CD4-positive, CD25-positive, alpha-beta regulatory T cell (primary cell): ENCODE data around the gene CSNK1E. TPM values are rescaled to one million over a fixed set of nuclear protein-coding genes. Genes with fewer than 3 reads are reported as not detected.

Source experiments
- ATAC-seq, 2 donors: fragments of 150-1000 bp; cut with Tn5 transposase; one replicate each; pipeline ENCODE4 v1.10.0; 2021; ENCODE audit warnings: low read depth in 2 of 2, moderate number of reproducible peaks in 2 of 2, moderate library complexity in 1 of 2
- DNase-seq, 3 donors: peaks; one replicate each; pipeline versions ENCODE4 v3.0.0 to v3.0.0-alpha.2; 2012 to 2022; ENCODE audit warnings: mixed read lengths in 1 of 3
- H3K27ac ChIP-seq: one replicate; pipeline ENCODE4 v1.7.0; 2013; ENCODE audit warnings: mild to moderate bottlenecking, low read length; ENCODE audit not compliant: insufficient read depth, poor library complexity, severe bottlenecking
- H3K27me3 ChIP-seq: one replicate; pipeline ENCODE4 v1.7.0; 2013; ENCODE audit warnings: low read length; ENCODE audit not compliant: control insufficient read depth, insufficient read depth
- H3K36me3 ChIP-seq: one replicate; pipeline ENCODE4 v1.7.0; 2013; ENCODE audit warnings: mild to moderate bottlenecking, low read length, moderate library complexity; ENCODE audit not compliant: control insufficient read depth, insufficient read depth
- H3K4me1 ChIP-seq: 2 replicates; pipeline ENCODE4 v1.7.0; 2013; ENCODE audit warnings: mild to moderate bottlenecking, low read length; ENCODE audit not compliant: insufficient read depth, control insufficient read depth, poor library complexity, severe bottlenecking
- H3K4me3 ChIP-seq: one replicate; pipeline ENCODE4 v1.7.0; 2013; ENCODE audit warnings: low read depth, mild to moderate bottlenecking, low read length, moderate library complexity
- H3K9me3 ChIP-seq, 2 experiments: 1 replicate in 1 of 2; 2 replicates in 1 of 2; pipeline ENCODE4 v1.7.0; 2013; ENCODE audit warnings: low read length in 2 of 2, mild to moderate bottlenecking in 1 of 2, moderate library complexity in 1 of 2; ENCODE audit not compliant: control insufficient read depth in 2 of 2
- H3K27ac Mint-ChIP-seq, 3 donors: one replicate each; pipeline ENCODE4 v1.8.0; 2020 to 2022; ENCODE audit warnings: mild to moderate bottlenecking in 3 of 3, mixed read lengths in 3 of 3, moderate library complexity in 2 of 3
- H3K27me3 Mint-ChIP-seq: one replicate; pipeline ENCODE4 v1.8.0; 2022; ENCODE audit warnings: mild to moderate bottlenecking, mixed read lengths
- H3K36me3 Mint-ChIP-seq: one replicate; pipeline ENCODE4 v1.8.0; 2020; ENCODE audit warnings: mixed read lengths
- H3K4me1 Mint-ChIP-seq, 4 donors: one replicate each; pipeline ENCODE4 v1.8.0; 2020 to 2022; ENCODE audit warnings: mixed read lengths in 4 of 4, mild to moderate bottlenecking in 1 of 4
- H3K4me3 Mint-ChIP-seq, 4 donors: one replicate each; pipeline ENCODE4 v1.8.0; 2020 to 2022; ENCODE audit warnings: mild to moderate bottlenecking in 4 of 4, mixed read lengths in 4 of 4, moderate library complexity in 3 of 4
- H3K9me3 Mint-ChIP-seq, 7 donors: one replicate each; pipeline ENCODE4 v1.8.0; 2020 to 2022; ENCODE audit warnings: mixed read lengths in 7 of 7, mild to moderate bottlenecking in 3 of 7, moderate library complexity in 2 of 7
- polyA plus RNA-seq, 4 donors: library from polyadenylated mRNA; unstranded; fragments of 300-500 nt; fragmentation: Illumina TruSeq; gene quantifications; one replicate each; pipeline ENCODE4 v1.2.3, GENCODE V29; 2021
- total RNA-seq: library from RNA; stranded (reverse); gene quantifications from one replicate; pipeline ENCODE4 v1.2.3, GENCODE V29; 2022

CSNK1E gene
- total and polyA plus RNA-seq, 5 donors from 2014 or later: 7.4 to 154 (median 10.8) TPM

GRCh38 chr22:38290347-38290746 lies 26.9 kb downstream of the CSNK1E start:
- no peak for DNase-seq
- Histone ChIP-seq H3K4me3 (no peak overlapping the region), H3K36me3 (peaks cover 12% of the 10 kb centered on the region), H3K9me3 (no peaks in the 10 kb centered on the region), H3K27me3 (no peaks in the 10 kb centered on the region), H3K27ac (no peak overlapping the region), H3K4me1 (no peaks in the 10 kb centered on the region)
- Mint-ChIP-seq H3K27me3 (no peaks in the 10 kb centered on the region), H3K4me3 (no peak overlapping the region), H3K9me3 (peaks cover 0 to 1% (median 0%) of the 10 kb centered on the region in 7 donors), H3K36me3 (peaks cover 3% of the 10 kb centered on the region), H3K27ac (no peak overlapping the region), H3K4me1 (peaks cover 0 to 3% (median 0%) of the 10 kb centered on the region in 4 donors)
- ATAC-seq: no peak

DNA sequence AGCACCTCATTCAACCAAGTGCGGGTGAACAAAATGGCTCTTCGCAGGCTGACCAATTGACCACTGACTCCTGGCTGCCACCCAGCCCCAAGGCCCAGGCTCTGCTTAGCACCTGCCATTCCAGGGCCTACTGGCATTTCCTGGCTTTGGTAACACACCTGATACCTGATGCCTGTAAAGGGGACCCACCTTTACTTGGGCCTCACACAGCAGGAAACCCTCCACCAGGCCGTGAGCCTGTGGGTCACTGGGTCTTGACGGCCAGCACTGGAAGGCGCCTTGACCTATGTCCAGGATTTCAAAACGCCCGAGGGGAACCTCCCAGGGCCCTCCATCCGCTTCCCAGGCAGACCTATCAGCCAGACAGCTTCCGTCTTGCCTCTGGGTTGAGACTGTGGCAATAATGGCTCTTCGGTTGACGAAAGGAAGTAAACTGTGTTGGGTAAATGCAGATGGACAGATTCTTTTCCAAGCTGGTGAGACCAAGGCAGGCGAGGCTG lies 27.6 kb downstream of the CSNK1E start:
- peak overlapping the region in 1 of 3 donors; percentile 65 for H3K27ac Mint-ChIP-seq
- peaks cover 3% of the 10 kb centered on the region for H3K36me3 Mint-ChIP-seq
- no peak for DNase-seq

DNA sequence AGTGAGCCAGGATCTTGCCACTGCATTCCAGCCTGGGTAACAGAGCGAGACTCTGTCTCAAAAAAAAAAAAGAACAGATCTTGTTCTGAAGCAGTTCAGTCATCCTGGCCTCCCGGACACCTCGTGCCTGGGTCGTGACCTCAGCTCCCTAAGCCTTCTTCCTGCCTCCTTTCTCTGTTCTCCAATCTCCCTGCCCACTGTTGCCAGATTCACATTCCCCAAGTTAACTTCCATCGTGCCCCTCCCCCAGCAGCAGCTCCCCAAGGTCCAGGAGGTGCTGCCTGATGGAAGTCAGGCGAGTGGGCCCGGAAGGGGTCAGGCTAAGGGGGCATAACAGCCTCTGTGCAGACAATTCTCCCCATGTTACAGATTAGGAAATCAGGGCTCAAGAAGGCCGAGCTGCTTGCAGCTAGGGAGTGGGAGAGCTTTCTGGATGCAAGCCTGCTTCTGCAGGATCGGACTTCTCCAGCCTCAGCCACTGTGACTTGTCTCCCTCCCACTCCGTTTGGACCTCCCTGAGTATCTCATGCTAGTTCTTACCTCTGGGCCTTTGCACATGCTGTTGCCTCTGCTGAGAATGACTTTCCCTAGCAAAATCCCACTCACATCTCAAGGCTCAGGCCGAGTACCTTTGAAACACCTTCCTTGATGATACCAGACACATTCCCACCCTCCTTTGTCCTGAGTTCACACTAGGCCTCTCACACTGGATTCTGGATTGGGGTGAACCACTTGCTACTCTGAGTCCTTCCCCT lies 30.1 kb downstream of the CSNK1E start:
- H3K27me3 ChIP-seq: no peaks in the 10 kb centered on the region
- H3K4me1 ChIP-seq: no peaks in the 10 kb centered on the region
- no peak overlapping the region for H3K4me3 Mint-ChIP-seq
- peaks cover 0 to 3% (median 0%) of the 10 kb centered on the region in 4 donors for H3K4me1 Mint-ChIP-seq
- H3K9me3 Mint-ChIP-seq: no peaks in the 10 kb centered on the region
- H3K27me3 Mint-ChIP-seq: no peaks in the 10 kb centered on the region
- no peak for DNase-seq
- no peak overlapping the region for H3K4me3 ChIP-seq
- peaks cover 7% of the 10 kb centered on the region for H3K36me3 Mint-ChIP-seq
- H3K27ac ChIP-seq: no peak overlapping the region
- ATAC-seq: no peak
- H3K36me3 ChIP-seq: no peaks in the 10 kb centered on the region
- H3K27ac Mint-ChIP-seq: no peak overlapping the region
- no peaks in the 10 kb centered on the region for H3K9me3 ChIP-seq

More for the DNA sequence above, 27.6 kb downstream of the CSNK1E start:
- H3K4me1 Mint-ChIP-seq: peaks cover 0 to 3% (median 0%) of the 10 kb centered on the region in 4 donors
- no peaks in the 10 kb centered on the region for H3K4me1 ChIP-seq
- no peaks in the 10 kb centered on the region for H3K27me3 ChIP-seq
- no peaks in the 10 kb centered on the region for H3K27me3 Mint-ChIP-seq
- H3K36me3 ChIP-seq: peaks cover 12% of the 10 kb centered on the region
- no peak for ATAC-seq
- H3K4me3 ChIP-seq: no peak overlapping the region
- no peak overlapping the region for H3K27ac ChIP-seq
- no peak overlapping the region for H3K4me3 Mint-ChIP-seq
- H3K9me3 ChIP-seq: no peaks in the 10 kb centered on the region
- H3K9me3 Mint-ChIP-seq: peaks cover 0 to 1% (median 0%) of the 10 kb centered on the region in 7 donors

DNA sequence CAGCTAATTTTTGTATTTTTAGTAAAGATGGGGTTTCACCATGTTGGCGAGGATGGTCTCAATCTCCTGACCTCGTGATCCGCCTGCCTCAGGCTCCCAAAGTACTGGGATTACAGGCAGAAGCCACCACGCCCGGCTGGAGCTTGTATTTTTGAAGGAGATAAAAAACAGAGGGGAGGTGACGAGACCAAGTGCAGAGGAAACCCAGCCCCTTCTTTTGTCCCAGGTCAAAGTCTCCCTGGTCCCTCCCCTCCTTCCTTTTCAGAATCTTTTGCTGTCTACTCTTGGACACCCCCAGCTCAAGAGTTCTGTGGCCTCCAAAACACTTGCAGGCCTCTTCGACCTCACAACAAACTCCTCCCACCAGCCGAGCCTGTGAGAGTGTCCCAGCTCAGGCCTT lies 32.2 kb downstream of the CSNK1E start:
- no peaks in the 10 kb centered on the region for H3K36me3 ChIP-seq
- Mint-ChIP-seq H3K4me1 (peaks cover 0 to 3% (median 0%) of the 10 kb centered on the region in 4 donors), H3K9me3 (no peaks in the 10 kb centered on the region), H3K27me3 (no peaks in the 10 kb centered on the region), H3K27ac (no peak overlapping the region), H3K4me3 (no peak overlapping the region), H3K36me3 (peaks cover 7% of the 10 kb centered on the region)
- H3K27me3 ChIP-seq: no peaks in the 10 kb centered on the region
- H3K4me3 ChIP-seq: no peak overlapping the region
- no peaks in the 10 kb centered on the region for H3K4me1 ChIP-seq
- no peak for DNase-seq
- H3K27ac ChIP-seq: no peak overlapping the region
- ATAC-seq: no peak
- H3K9me3 ChIP-seq: no peaks in the 10 kb centered on the region

GRCh38 chr22:38284042-38284402 lies 33.2 kb downstream of the CSNK1E start:
- H3K4me1 Mint-ChIP-seq: peaks cover 0 to 3% (median 0%) of the 10 kb centered on the region in 4 donors
- DNase-seq (no peak), ATAC-seq (no peak)
- no peaks in the 10 kb centered on the region for H3K9me3 ChIP-seq
- no peaks in the 10 kb centered on the region for H3K27me3 Mint-ChIP-seq
- no peak overlapping the region for H3K27ac Mint-ChIP-seq
- H3K4me3 ChIP-seq: no peak overlapping the region
- no peaks in the 10 kb centered on the region for H3K4me1 ChIP-seq
- H3K4me3 Mint-ChIP-seq: no peak overlapping the region
- no peaks in the 10 kb centered on the region for H3K27me3 ChIP-seq
- H3K27ac ChIP-seq: no peak overlapping the region
- no peaks in the 10 kb centered on the region for H3K36me3 ChIP-seq
- H3K9me3 Mint-ChIP-seq: no peaks in the 10 kb centered on the region
- peaks cover 7% of the 10 kb centered on the region for H3K36me3 Mint-ChIP-seq

- Mint-ChIP-seq H3K36me3 (peaks cover 3% of the 10 kb centered on the region), H3K4me3 (no peak overlapping the region), H3K27ac (no peak overlapping the region), H3K4me1 (no peaks in the 10 kb centered on the region), H3K27me3 (peaks cover 4% of the 10 kb centered on the region), H3K9me3 (no peaks in the 10 kb centered on the region)
- no peaks in the 10 kb centered on the region for H3K36me3 ChIP-seq
- H3K4me3 ChIP-seq: no peak overlapping the region
- H3K27ac ChIP-seq: no peak overlapping the region
- no peaks in the 10 kb centered on the region for H3K9me3 ChIP-seq
- no peak for ATAC-seq
- H3K4me1 ChIP-seq: no peaks in the 10 kb centered on the region
- no peaks in the 10 kb centered on the region for H3K27me3 ChIP-seq
- DNase-seq: no peak
These were observed 34.8 kb downstream of the CSNK1E start for GRCh38 chr22:38282397-38282796.

- Histone ChIP-seq H3K9me3 (no peaks in the 10 kb centered on the region), H3K27me3 (no peaks in the 10 kb centered on the region), H3K4me3 (no peak overlapping the region), H3K27ac (no peak overlapping the region), H3K4me1 (peaks cover 21% of the 10 kb centered on the region), H3K36me3 (no peaks in the 10 kb centered on the region)
- DNase-seq: no peak
- peaks cover 8 to 26% (median 15%) of the 10 kb centered on the region in 4 donors for H3K4me1 Mint-ChIP-seq
- H3K27me3 Mint-ChIP-seq: peaks cover 8% of the 10 kb centered on the region
- H3K9me3 Mint-ChIP-seq: no peaks in the 10 kb centered on the region
- H3K4me3 Mint-ChIP-seq: peak overlapping the region in 1 of 4 donors; percentile 40
- H3K36me3 Mint-ChIP-seq: no peaks in the 10 kb centered on the region
- H3K27ac Mint-ChIP-seq: no peak overlapping the region
- ATAC-seq: no peak
These were observed 41.1 kb downstream of the CSNK1E start for GRCh38 chr22:38276166-38276565.
